LHCN-M2 (cell line): ENCODE results near the gene TCP1. TPM values are rescaled to one million over a fixed set of nuclear protein-coding genes. Genes with fewer than 3 reads are reported as not detected.
"Not testable (repeated sequence)": the region's sequence is repeated elsewhere in the genome, so short reads cannot be mapped to it uniquely, and the experiment has no call there.

ENCODE experiments used
- DNase-seq: peaks from one replicate; pipeline ENCODE4 v3.0.0-alpha.2; 2012; ENCODE audit warnings: low read depth
- total RNA-seq: library from RNA; depleted of rRNA; stranded (reverse); fragments of >200 nt; gene quantifications from 2 replicates; pipeline ENCODE4 v1.2.3, GENCODE V29; 2014

TCP1 gene
- total RNA-seq, 1 experiment from 2014 or later = 339 TPM

DNA sequence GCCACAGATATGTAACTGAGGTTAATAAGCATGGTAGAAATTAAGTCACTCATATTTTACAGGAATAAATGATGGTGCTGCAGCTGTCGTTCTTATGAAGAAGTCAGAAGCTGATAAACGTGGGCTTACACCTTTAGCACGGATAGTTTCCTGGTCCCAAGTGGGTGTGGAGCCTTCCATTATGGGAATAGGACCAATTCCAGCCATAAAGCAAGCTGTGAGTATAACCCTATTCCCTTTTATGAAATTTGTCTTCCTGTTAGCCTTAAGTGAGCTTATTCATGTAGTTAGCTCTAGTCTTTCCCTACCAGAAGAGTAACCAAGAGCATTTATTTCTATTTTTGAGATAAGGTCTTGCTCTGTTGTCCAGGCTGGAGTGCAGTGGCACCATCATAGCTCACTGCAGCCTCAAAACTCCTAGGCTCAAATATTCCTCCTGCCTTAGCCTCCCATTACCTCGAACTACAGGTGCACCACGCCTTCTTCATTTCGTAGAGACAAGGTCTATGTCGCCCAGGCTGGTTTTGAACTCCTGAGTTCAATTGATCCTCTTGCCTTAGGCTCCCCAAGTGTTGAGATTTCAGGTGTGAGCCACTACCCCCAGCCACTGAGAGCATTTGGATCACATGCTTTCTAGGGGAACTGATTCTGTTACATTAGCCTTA lies 12.0 kb downstream of the TCP1 start:
- DNase-seq = no peak

DNA sequence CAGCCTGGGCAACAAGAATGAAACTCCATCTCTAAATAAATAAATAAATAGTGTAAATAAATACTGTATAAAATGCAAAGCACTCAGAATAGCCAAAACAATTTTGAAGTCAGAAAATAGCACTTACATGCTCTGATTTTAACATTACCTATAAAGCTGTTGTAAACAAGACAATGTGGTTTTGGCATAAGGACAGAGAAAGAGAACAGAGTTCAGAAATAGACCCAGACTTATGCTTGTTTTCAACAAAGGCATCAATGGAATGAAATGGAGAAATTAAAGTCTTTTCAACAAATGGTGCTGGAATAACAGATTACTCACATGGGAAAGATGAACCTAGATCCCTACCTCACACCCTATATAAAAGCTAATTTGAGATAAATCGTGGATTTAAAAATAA lies 17.2 kb downstream of the TCP1 start:
- DNase-seq = no peak

DNA sequence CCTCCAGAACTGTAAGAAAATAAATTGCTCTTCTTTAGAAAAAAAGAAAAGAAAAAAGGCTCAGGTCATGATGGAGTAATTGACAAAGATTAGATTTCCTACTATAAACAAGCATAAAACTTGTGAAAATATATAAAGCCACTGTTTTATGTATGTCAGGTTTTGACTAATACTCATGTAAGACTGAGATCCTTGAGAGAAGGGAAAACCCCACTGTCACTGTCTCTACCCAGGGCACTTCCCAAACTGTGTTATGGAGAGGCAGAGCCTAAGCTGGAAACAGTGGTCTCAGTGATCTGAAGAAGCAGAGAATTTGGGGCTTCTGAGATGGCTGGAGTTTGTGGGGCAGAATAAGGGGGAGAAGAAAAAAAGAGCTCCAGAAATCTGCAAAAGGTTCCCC lies 19.9 kb downstream of the TCP1 start:
- no peak for DNase-seq

DNA sequence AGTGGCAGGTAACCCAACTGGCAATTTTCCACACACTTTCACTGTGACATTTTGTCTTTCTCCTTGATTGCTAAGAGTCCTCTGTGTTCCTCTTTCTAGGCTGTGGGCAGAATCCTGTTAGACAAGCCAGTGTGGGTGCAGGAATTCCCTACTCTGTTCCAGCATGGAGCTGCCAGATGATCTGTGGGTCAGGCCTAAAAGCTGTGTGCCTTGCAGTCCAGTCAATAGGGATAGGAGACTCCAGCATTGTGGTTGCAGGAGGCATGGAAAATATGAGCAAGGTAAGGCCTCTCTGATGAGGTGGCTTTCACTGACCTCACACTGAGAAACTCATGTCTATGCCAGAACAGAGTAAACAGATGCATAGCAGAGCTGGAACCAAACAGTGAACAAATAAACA lies 22.5 kb downstream of the TCP1 start:
- no peak for DNase-seq

DNA sequence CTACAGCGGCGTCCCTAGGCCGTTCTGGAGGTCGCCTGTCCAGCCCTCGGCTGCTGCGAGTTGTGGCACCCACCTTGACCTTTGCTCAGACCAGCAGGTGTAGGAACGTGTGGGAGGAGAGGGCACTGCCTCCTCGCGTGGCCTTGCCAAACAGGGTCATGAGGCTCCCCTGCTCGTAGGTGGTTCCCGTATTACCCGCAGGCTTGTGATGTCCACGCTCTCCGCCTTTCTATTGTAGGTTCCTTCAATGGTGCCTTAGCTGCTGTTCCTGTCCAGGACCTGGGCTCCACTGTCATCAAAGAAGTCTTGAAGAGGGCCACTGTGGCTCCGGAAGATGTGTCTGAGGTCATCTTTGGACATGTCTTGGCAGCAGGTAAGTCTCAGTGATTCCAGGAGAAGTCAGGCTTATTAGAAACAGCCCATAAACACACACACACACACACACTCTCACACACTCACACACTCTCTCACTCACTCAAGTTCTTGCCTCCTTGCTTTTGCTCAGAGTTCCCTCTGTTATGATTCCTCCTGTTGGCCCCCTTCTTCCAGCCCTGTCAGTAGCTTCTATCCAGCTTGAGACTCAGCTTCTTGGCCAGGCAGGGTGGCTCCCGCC lies 26.6 kb downstream of the TCP1 start:
- no peak for DNase-seq

DNA sequence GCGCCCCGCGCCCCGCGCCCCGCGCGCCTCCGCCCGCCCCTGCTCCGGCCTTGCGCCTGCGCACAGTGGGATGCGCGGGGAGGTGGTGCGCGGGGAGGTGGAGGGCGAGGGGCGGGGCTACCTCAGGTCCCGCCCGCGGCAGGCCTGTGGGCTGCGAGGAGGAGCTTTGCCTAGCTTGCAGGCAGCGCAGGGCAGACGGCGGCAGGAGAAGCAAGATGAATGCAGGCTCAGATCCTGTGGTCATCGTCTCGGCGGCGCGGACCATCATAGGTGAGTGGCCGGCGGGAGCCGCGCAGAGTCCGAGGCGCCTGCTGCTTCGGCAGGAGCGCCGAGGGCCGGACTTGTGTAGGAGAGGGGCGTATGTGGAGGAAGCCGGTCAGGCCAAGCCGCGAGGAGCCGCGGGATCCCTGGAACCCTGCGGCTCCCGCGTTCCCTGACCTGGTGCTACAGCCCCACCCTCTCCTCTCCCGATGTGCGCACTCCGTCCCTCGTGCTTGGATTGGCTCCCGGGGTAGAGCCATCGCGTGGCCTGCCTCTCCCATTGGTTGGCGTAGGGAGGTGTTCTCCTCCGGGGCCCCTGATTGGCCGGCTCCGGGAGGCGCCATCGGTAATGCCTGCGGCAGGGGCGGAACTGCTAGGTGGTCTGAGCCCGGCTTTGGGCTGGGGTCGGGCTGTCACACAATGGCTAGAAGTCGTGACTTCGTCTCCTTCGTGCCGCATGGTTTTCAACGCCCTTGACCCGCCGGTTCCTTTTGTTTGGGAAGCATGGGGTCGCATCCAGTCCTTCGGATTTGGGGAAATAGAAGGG lies 27.3 kb downstream of the TCP1 start, which contains the start of gene ACAT2:
Gene ACAT2, plus strand, starts transcription at position 173 of the 808 bp plus-strand sequence. Its CDS starts 43 bp downstream, at position 216.
- DNase-seq = peak; percentile 92

DNA sequence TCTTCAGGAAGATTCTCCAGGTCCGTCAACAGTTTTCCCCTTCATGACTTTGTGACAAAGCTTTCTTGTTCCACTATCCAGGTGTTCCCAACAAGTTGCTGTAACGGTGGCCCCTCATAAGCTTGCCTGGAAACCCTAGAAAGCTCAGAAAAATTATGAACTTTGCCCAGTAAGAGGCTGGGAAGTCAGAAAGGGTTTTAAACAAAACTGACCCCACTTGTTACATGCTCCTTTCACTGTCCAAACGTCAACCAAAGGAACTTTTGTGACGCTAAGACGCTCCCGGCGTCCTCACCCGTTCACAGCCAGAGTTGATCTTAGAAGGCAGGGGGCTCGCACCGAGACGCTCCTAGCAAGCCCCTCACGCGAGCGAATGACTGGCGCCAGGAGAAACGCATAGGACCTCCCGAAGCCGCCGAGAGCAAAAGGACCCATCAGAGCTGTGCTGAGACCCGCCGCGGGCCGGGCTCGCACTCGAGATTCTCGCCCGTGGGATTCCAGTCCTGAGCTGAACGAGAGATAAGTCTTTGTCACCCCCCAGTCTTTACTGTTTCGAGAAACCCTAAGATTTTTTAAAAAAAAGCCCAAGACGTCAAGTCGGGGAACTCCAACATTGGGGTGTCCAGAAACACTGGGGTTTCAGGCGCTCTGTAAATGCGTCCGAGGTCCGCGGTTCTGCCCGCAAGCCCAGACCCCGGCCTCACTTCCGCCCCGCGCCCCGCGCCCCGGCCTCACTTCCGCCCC lies 28.1 kb downstream of the TCP1 start:
- DNase-seq = peak; percentile 12

DNA sequence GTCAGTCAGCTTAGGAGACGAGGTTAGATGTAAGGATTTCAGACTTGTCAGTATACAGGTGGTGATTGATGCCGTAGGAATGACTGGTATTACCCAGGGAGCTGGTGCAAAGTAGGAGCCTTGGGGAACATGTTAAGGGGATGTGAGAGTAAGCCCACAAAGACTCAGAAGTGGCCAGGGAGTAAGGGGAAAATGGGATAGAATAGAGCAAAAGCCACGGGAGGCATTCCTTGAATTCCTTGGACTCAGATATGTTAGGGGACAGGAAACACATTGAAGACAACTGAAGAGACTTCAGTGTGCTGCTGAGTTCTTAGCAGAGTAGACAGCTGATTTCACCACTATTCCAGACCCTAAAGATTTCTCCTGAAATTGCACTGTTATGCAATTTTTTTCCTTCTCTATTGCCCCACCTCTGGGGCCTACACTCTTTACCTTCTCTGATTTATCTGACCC lies 28.8 kb downstream of the TCP1 start:
- peak; percentile 72 for DNase-seq

DNA sequence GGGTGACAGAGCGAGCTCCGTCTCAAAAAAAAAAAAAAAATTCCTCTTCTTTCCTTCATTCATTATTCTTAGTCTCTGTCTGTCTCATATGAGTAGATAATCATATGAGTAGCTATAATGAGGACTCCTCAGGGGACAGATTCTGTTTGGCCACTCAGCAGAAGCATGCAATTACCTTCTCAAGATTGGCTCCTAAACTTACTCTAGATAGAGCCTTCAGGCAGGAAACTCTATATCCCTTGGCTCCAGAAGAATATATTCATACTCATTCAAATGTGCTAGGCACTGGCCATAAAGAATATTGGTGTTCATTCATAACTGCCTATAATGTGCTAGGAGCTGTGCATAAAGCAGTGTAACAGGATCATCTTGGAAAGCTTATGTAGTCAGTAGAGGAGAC lies 29.8 kb downstream of the TCP1 start:
- DNase-seq = no peak

DNA sequence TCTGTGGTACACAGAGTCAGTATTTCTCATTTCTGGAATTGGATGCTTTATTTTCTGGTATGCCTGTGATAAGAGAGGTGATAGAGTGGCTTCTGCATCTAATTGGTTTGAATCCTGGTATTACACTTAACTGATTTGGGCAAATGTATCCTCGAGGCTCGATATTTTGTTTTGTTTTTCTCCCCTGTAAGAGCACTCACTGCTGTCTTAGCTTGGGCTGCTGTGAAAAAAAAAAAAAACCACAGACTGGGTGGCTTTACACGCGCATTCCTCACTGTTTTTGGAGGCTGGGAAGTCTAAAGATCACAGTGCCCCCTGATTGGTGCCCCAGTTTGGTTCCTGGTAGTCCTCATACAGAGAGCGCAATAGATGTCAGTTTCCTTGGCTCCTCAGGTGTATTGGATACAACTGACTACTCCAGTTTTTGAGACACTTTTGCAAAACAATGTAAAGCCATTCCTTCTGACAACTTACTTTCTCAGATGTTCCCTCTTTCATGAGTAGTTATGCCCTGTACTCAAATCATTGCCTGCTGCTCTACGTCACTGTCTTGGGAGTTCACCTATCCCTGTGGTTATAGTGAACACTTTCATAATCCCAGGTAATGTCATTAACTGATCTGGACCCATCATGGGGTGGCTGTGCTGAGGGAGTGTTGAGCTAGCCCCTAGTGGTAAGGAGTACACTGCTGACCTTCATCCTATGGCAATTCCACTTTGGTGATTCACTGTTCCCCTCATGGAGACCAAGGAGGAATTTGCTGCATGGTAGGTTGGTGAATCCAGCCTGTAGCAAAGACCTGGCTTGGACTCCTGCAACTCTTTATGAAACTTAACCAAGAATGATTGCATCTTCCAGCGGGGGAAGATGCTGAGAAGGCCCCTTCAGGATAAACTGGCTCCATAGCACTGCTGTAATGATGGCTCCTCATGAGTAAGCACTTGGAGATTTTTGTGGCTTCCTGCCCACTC lies 31.1 kb downstream of the TCP1 start:
- peak; percentile 47 for DNase-seq

DNA sequence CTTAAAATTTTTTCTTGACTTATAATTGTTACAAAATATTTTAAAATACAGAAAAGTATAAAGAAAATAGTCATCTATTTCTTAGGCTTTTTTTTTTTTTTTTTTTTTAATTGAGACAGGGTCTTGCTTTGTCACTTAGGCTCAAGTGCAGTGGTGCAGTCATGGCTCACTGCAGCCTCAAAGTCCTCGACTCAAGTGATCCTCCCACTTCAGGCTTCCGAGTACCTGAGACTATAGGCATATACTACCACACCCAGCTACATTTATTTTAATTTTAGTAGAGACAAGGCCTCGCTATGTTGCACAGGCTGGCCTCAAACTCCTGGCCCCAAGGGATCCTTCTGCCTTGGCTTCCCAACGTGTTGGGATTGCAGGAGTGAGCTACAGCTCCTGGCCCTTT lies 32.9 kb downstream of the TCP1 start:
- no peak for DNase-seq

DNA sequence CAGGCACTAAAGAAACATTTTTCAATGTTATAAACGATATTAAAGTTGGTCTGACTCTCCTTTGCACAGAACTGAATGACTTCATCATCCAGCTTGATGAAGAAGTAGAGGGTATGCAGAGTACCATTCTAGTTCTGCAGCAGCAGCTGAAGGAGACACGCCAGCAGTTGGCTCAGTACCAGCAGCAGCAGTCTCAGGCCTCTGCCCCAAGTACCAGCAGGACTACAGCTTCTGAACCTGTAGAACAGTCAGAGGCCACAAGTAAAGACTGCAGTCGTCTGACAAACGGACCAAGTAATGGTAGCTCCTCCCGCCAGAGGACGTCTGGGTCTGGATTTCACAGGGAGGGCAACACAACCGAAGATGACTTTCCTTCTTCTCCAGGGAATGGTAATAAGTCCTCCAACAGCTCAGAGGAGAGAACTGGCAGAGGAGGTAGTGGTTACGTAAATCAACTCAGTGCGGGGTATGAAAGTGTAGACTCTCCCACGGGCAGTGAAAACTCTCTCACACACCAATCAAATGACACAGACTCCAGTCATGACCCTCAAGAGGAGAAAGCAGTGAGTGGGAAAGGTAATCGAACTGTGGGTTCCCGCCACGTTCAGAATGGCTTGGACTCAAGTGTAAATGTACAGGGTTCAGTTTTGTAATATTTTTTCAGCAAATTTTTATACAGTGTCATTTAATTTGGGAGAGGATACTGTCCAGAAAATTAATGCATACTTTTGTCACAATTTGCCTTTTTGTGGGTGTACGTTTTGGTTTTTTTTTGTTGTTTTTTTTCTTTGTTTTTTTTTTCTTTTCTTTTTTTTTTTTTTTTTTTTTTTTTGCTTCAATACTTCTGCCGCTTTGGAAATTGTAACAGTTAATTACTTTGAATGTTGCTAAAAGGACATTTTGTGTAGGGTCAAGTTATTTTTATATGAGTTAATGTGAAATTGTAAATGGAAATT lies 34.2 kb downstream of the TCP1 start:
- DNase-seq = peak; percentile 25

DNA sequence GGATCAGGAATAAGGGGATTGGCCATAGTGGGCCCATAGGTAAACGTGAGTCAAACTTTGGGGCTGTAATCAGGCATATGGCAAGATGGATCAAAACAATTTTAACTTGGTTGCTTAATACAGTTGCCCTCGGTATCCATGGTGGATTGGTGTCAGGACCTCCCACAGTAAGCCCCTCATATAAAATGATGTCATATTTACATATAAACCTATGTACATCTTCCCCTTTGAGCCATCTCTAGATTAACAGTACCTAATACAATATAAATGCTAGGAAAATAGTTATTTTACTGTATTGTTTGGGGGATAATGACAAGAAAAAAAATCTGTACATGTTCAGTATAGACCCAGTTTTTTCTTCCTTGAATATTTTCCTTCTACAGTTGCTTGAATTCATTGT lies 35.0 kb downstream of the TCP1 start:
- DNase-seq = no peak

DNA sequence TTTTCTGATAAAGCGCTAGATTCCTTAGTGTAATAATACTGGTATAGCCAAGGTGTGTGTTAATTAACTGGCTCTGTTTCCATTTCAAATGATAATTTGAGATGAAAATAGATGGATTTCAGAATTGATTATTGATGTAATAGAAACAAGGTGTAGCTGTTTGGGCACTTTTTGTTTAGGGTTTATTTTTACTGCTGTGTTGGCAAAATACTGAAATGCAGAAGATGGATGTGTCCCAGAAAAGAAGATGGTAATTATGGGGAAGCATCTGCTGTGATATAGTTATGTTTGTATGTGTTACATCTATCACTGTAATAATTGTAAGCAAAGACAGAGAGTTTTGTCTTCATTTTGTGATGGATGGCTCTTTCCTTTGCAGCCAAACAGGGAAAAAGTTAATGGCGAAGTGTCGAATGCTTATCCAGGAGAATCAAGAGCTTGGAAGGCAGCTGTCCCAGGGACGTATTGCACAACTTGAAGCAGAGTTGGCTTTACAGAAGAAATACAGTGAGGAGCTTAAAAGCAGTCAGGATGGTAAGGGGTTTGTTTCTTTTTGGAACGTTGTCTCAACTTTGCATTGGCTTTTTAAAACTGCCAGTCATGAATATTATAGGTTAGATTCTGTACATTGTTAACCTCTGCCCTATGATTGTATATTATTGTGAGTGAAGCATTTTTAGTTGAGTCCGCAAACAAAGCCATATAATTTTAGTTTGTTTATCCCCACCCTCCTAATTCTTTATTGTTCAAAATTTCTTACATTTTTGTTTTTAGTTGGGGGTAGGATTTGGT lies 36.1 kb downstream of the TCP1 start:
- DNase-seq = peak; percentile 29

DNA sequence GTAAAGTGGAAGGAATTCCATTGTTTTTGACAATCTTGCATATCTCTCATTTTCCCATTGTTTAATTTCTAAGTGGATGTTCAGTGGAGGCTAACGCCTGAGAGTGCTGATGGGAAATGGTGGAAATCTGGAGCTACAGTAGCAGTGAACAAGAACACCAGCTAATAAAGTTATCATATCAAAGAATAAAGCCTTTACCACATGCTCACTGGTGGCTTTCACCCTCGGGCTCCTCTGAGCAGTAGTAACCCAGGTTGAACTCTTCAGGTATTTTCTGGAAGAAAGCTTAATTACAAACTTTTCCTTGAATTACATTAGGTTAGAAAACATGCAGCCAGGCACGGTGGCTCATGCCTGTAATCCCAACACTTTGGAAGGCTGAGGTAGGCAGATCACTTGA lies 38.0 kb downstream of the TCP1 start:
- no peak for DNase-seq

DNA sequence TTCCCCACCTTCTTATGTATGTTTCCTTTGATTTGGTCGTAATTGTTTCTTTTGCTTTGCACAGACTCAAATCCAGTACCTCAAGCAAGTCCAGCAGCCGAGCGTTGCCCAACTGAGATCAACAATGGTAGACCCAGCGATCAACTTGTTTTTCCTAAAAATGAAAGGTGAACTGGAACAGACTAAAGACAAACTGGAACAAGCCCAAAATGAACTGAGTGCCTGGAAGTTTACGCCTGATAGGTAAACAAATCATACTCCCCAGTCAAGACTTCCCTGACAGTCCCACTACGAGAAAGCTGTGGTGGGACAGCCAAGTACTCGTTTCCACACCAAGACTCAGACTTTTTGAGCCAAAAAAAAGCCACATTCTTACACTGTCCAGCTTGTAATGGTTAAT lies 41.3 kb downstream of the TCP1 start:
- not testable (repeated sequence) for DNase-seq

DNA sequence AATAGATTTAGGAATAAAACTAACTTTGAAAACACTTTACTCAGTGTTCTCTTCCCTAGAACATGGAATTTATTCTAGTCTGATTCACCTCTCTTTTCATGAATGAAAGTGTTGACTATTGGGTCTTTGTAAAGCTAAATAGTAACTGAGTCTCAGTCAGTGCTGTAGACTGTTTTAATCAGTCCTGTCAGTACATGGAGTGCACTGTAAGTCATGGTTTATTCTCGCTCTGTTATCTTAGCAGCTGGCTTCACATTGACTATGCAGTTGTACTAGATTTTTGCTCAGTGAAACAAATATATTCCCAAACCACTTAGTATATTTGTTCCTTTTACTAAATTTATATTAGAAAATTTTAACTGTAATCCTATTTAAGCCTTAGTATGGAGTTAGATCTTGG lies 42.6 kb downstream of the TCP1 start:
- no peak for DNase-seq

DNA sequence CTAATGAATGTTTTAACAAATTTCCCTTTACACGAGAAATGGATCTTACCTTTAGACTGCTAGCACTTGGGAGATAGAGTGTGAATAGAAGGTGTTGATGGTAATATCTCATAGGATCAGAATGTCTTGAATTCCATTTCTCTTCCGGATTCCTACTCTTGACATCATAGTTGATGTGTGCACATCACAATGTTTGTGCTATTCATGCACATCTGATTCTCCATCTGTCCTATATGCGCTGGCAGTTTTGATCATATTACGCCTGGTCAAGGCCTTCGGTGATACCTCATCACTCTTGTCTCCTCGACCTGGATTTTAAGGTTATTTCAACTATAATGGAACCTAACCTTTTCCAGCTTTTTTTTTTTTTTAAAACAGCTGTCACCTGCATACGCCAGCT lies 44.3 kb downstream of the TCP1 start:
- no peak for DNase-seq

DNA sequence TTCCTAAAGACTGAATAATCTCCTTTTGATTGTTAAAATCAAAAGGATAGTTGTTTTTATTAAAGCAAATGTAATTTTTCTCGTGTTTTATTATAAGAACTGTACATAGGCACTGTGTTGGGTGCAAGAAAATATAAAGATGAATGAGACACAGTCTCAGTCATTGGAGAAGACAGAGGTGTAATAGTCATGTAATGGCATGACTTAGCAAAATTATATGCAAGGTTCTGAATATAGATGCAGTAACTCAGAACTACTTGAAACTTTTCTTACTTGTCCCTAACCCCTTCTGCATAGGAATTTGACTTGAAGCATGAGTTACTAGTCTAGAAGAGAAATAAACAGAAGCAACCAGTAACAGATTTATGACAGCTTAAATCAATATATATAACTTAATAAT lies 47.2 kb downstream of the TCP1 start:
- no peak for DNase-seq
